22Rv1 (cell line): ENCODE results near the gene GNAT2.

ENCODE experiments used
- H3K27ac ChIP-seq: fragments of 450-650 bp; 2 replicates; pipeline ENCODE4 v1.5.1; 2017
- CTCF ChIP-seq: fragments of 450-650 bp; IDR thresholded peaks from 2 replicates; pipeline ENCODE4 v1.5.1; 2017; ENCODE audit warnings: mild to moderate bottlenecking
- ZFX ChIP-seq: fragments of 450-650 bp; IDR thresholded peaks from 2 replicates; pipeline ENCODE4 v1.6.1; 2017; ENCODE audit warnings: antibody characterized with exemption, borderline replicate concordance

Gene GNAT2

GRCh38 chr1:109579491-109579890, 39.9 kb downstream of the GNAT2 start:
- no peak for TF ChIP-seq CTCF
- TF ChIP-seq ZFX: no peak

GRCh38 chr1:109578947-109579443, 40.4 kb downstream of the GNAT2 start:
- H3K27ac ChIP-seq: no peak overlapping the region
- TF ChIP-seq CTCF: no peak
- TF ChIP-seq ZFX: no peak

More at GRCh38 chr1:109579491-109579890, 39.9 kb downstream of the GNAT2 start:
- H3K27ac ChIP-seq: no peak overlapping the region

GRCh38 chr1:109573785-109574184, 45.6 kb downstream of the GNAT2 start:
- TF ChIP-seq ZFX (no peak), CTCF (no peak)
- no peak overlapping the region for H3K27ac ChIP-seq

- no peak overlapping the region for H3K27ac ChIP-seq
- TF ChIP-seq ZFX (no peak), CTCF (no peak)
Measured at GRCh38 chr1:109570414-109570813, 49.0 kb downstream of the GNAT2 start.

GRCh38 chr1:109569323-109569722, 50.1 kb downstream of the GNAT2 start:
- H3K27ac ChIP-seq: no peak overlapping the region
- TF ChIP-seq ZFX: no peak
- TF ChIP-seq CTCF: no peak

- no peak overlapping the region for H3K27ac ChIP-seq
- peak; percentile 33; the same call in 1 of the 2 replicates for TF ChIP-seq CTCF
- TF ChIP-seq ZFX: no peak
Measured at GRCh38 chr1:109567877-109568672, 51.3 kb downstream of the GNAT2 start.

GRCh38 chr1:109566982-109567381, 52.4 kb downstream of the GNAT2 start:
- H3K27ac ChIP-seq: no peak overlapping the region
- TF ChIP-seq ZFX (no peak), CTCF (no peak)
